Activated CD4-positive, alpha-beta T cell treated with anti-CD3 and anti-CD28 coated beads, Interleukin-2, Interleukin-6, amounts not matched to agents 100 ng/mL and 50 ng/mL, durations not matched to agents 16 hours and 8 hours (primary cell): ENCODE measurements around the gene EFNA2.
A peak's percentile ranks its signal among the peaks of the same experiment; 100 is the strongest.
"Not testable (repeated sequence)": the region's sequence is repeated elsewhere in the genome, so short reads cannot be mapped to it uniquely, and the experiment has no call there.

Experiments used
- DNase-seq: peaks from one replicate; pipeline ENCODE4 v3.0.0-alpha.2; 2020

EFNA2 gene

GRCh38 chr19:1322198-1322981 is 36.7 kb downstream of the EFNA2 start:
- no peak for DNase-seq

- DNase-seq: no peak
These were observed 38.7 kb downstream of the EFNA2 start for GRCh38 chr19:1324249-1324805.

- peak; percentile 9 for DNase-seq
These were observed 39.3 kb downstream of the EFNA2 start for GRCh38 chr19:1324806-1325567.

- DNase-seq: no peak
These were observed 40.1 kb downstream of the EFNA2 start for GRCh38 chr19:1325568-1326294.

DNA sequence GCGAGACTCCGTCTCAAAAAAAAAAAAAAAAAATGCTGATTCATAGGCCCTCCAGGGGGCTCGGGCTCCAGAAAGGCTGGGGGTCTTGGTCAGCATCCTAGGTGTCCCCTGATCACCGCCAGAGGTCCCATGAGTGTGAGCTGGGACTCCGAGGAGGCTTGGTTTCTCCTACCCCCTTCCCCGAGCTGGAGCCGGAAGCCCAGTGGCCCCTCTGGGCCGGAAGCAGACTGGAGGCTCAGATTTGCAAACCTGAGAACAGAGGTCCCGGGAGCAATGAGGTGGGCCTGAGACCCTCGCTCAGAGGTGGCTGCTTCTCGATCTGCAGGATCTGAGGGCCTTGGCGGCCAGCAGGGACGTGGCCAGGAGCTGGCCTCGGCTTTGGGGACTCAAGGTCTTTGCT is 41.5 kb downstream of the EFNA2 start:
- no peak for DNase-seq

DNA sequence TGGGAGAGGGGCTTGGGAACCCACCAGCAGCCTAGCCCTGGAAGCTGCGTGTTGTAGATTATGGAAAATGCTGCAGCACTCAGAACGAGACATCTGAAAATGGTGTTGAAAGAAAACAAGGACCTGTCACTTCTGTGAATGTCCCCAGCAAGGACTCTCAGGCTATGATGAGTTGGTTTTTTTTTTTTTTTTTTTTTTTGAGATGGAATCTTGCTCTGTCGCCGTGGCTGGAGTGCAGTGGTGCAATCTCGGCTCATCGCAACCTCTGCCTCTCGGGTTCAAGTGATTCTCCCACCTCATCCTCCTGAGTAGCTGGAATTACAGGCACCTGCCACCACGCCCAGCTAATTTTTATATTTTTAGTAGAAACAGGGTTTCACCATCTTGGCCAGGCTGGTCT is 46.5 kb downstream of the EFNA2 start:
- DNase-seq: not testable (repeated sequence)

- DNase-seq: no peak
These were observed 50.5 kb downstream of the EFNA2 start for GRCh38 chr19:1336079-1336684.

- no peak for DNase-seq
These were observed 55.2 kb downstream of the EFNA2 start for GRCh38 chr19:1340681-1341469.

DNA sequence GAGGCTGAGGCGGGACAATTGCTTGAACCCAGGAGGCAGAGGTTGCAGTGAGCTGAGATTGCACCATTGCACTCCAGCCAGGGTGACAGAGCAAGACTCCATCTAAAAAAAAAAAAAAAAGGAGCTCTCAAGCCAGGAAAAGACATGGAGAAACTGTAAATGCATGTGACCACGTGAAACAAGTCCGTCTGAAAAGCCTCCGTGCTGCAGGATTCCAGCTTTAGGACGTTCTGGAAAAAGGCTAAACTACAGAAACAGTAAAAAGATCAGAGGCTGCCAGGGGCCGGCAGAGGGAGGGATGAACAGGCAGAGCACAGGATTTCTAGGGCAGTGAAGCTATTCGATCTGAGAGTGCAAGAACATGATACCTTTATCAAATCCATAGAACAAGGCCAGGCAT is 57.4 kb downstream of the EFNA2 start:
- DNase-seq: no peak

DNA sequence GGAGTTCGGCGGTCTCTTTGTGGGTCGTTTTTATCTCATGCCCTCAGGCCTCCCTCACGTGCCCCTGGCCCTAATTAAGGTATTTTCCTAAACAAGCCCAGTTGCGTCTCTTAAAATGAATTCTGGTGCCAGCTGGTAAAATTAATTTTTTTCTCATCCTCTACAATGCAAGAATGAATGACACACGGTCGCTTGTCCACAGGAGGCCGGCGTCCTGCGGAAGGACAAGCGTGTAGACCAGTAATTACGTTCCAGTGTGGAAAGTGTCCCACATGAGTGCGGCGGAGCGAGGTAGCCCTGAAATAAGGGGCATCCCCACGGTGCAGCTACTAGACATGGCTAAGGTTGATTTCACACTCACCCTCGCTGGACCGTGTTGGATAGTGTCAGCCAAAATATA is 63.5 kb downstream of the EFNA2 start:
- no peak for DNase-seq

DNA sequence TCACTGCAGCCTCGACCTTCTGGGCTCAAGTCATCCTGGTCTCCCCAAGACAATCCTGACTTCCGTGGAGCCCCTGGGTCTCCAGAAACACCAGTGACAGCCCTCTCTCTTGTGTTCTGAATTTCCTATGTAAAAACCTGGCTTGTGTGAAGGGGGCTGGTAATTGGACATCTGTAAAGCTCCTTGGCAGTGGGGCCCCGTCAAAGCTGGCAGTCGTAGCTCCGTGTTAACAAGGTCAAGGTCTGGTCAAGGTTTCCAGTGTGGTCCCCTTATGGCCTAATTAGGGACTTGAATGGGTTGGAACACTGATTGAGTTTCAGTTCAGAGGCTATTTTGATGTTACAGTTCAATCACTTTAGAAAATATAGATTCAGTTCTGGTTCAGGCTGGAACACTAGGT is 65.2 kb downstream of the EFNA2 start:
- DNase-seq: no peak
